NT2/D1 (cell line): ENCODE measurements around the gene CEACAM3.

Source experiments
- DNase-seq: peaks from one replicate; pipeline ENCODE4 v3.0.0-alpha.2; 2011; ENCODE audit warnings: low read depth, low spot score
- H3K27me3 ChIP-seq: 2 replicates; pipeline ENCODE4 v1.6.0; 2011; ENCODE audit warnings: mild to moderate bottlenecking; ENCODE audit not compliant: insufficient read length, insufficient read depth
- H3K36me3 ChIP-seq: 2 replicates; pipeline ENCODE4 v1.6.1; 2011; ENCODE audit warnings: mild to moderate bottlenecking, low read length, mixed read lengths; ENCODE audit not compliant: insufficient read depth, insufficient read length
- H3K4me1 ChIP-seq: 2 replicates; pipeline ENCODE4 v1.5.1; 2011; ENCODE audit not compliant: insufficient read depth, insufficient read length
- H3K4me3 ChIP-seq: 2 replicates; pipeline ENCODE4 v1.5.1; 2011; ENCODE audit warnings: low read depth; ENCODE audit not compliant: insufficient read length
- H3K9ac ChIP-seq: 2 replicates; pipeline ENCODE4 v1.6.0; 2011; ENCODE audit warnings: low read depth; ENCODE audit not compliant: insufficient read length
- H3K9me3 ChIP-seq: 2 replicates; pipeline ENCODE4 v1.5.1; 2011; ENCODE audit warnings: mild to moderate bottlenecking, low read length; ENCODE audit not compliant: insufficient read depth
- SUZ12 ChIP-seq: IDR thresholded peaks from 2 replicates; pipeline ENCODE4 v1.6.1; 2011; ENCODE audit not compliant: insufficient read length, insufficient read depth; ENCODE audit errors: extremely low read depth
- YY1 ChIP-seq: IDR thresholded peaks from 2 replicates; pipeline ENCODE4 v1.6.1; 2011; ENCODE audit not compliant: insufficient read length, insufficient read depth
- ZNF274 ChIP-seq: IDR thresholded peaks from 2 replicates; pipeline ENCODE4 v1.6.1; 2011; ENCODE audit warnings: mild to moderate bottlenecking, low read depth, low read length

The CEACAM3 gene

DNA sequence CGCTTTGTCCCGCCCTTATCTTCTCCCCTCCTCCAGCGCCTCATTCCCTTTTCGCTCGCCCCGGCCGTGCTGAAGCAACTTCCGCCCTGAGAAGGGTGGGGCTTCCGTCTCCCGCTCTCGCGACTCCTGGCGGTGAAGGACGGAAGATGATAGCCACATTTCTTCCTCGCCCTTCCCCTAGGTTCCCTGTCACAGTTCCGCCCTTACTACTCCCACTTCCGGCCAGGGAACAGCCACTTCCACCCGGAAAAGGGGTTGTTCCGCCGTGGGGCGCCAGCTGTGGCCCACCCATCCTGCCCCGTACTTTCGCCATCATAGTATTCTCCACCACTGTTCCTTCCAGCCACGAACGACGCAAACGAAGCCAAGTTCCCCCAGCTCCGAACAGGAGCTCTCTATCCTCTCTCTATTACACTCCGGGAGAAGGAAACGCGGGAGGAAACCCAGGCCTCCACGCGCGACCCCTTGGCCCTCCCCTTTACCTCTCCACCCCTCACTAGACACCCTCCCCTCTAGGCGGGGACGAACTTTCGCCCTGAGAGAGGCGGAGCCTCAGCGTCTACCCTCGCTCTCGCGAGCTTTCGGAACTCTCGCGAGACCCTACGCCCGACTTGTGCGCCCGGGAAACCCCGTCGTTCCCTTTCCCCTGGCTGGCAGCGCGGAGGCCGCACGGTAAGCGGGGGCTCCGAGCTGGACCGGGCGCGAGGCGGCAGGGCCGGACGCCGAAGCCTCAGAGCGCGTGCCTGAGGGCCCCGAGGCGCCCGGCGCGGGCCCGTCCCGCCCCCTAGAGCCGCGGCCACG is 63.4 kb downstream of the CEACAM3 start, which contains the start of gene RPS19:
RPS19 (plus strand) TSS at position 638 of the 801 bp plus-strand sequence. CDS start 520 bp downstream, outside the sequence.
- peak; percentile 94 for DNase-seq
- H3K27me3 ChIP-seq = no peaks in the 10 kb centered on the region
- peaks cover 45% of the 10 kb centered on the region for H3K36me3 ChIP-seq
- peak within 1 kb of the TSS; percentile 99 for H3K4me3 ChIP-seq
- no peaks in the 10 kb centered on the region for H3K9me3 ChIP-seq
- peak within 1 kb of the TSS; percentile 100 for H3K9ac ChIP-seq
- peaks cover 10% of the 10 kb centered on the region for H3K4me1 ChIP-seq
- TF ChIP-seq ZNF274 (no peak), SUZ12 (no peak), YY1 (no peak)

- H3K4me3 ChIP-seq = peak overlapping the region; percentile 99
- H3K36me3 ChIP-seq = peaks cover 52% of the 10 kb centered on the region
- DNase-seq = no peak
- TF ChIP-seq SUZ12 = no peak
- H3K4me1 ChIP-seq = peaks cover 10% of the 10 kb centered on the region
- H3K9me3 ChIP-seq = no peaks in the 10 kb centered on the region
- H3K9ac ChIP-seq = peak overlapping the region; percentile 100
- no peaks in the 10 kb centered on the region for H3K27me3 ChIP-seq
Observed at GRCh38 chr19:41860419-41861115, 64.2 kb downstream of the CEACAM3 start.
